ENCODE measurements around the gene COL15A1. TPM values are rescaled to one million over a fixed set of nuclear protein-coding genes. Genes with fewer than 3 reads are reported as not detected.

The COL15A1 gene
- total and polyA plus RNA-seq, 2 donors = 42.0 to 136 TPM

GRCh38 chr9:99029083-99029645 is 85.5 kb downstream of the COL15A1 start:
- 80% methylated on average over 2 of the region's 2 CpGs for WGBS
- H3K4me1 ChIP-seq (ENCODE audit: insufficient read depth) = no peaks in the 10 kb centered on the region
- no peak overlapping the region for H3K4me3 ChIP-seq (ENCODE audit: low read depth, low read length)
- H3K36me3 ChIP-seq (ENCODE audit: insufficient read depth) = no peaks in the 10 kb centered on the region
- H3K27ac ChIP-seq (ENCODE audit: low read depth) = no peak overlapping the region
- DNase-seq (ENCODE audit: extremely low spot score) = no peak

- Histone ChIP-seq H3K4me3 (ENCODE audit: low read depth, low read length) (no peak overlapping the region), H3K27ac (ENCODE audit: low read depth) (no peak overlapping the region), H3K4me1 (ENCODE audit: insufficient read depth) (no peaks in the 10 kb centered on the region), H3K36me3 (ENCODE audit: insufficient read depth) (no peaks in the 10 kb centered on the region)
- 35% methylated on average over 3 of the region's 3 CpGs for WGBS
- no peak for DNase-seq (ENCODE audit: extremely low spot score)
Measured at GRCh38 chr9:99030092-99030511, 86.4 kb downstream of the COL15A1 start.

GRCh38 chr9:99030610-99031109 is 87.0 kb downstream of the COL15A1 start:
- no peak for DNase-seq (ENCODE audit: extremely low spot score)
- Histone ChIP-seq H3K36me3 (ENCODE audit: insufficient read depth) (no peaks in the 10 kb centered on the region), H3K27ac (ENCODE audit: low read depth) (no peak overlapping the region), H3K4me1 (ENCODE audit: insufficient read depth) (no peaks in the 10 kb centered on the region), H3K4me3 (ENCODE audit: low read depth, low read length) (no peak overlapping the region)
- WGBS = 89% methylated on average over 3 of the region's 3 CpGs

GRCh38 chr9:99031319-99031718 is 87.6 kb downstream of the COL15A1 start:
- no peaks in the 10 kb centered on the region for H3K36me3 ChIP-seq (ENCODE audit: insufficient read depth)
- H3K4me3 ChIP-seq (ENCODE audit: low read depth, low read length) = no peak overlapping the region
- WGBS = 96% methylated on average over 6 of the region's 6 CpGs
- no peaks in the 10 kb centered on the region for H3K4me1 ChIP-seq (ENCODE audit: insufficient read depth)
- no peak for DNase-seq (ENCODE audit: extremely low spot score)
- no peak overlapping the region for H3K27ac ChIP-seq (ENCODE audit: low read depth)

GRCh38 chr9:99031994-99032393 is 88.3 kb downstream of the COL15A1 start:
- Histone ChIP-seq H3K4me3 (ENCODE audit: low read depth, low read length) (no peak overlapping the region), H3K36me3 (ENCODE audit: insufficient read depth) (no peaks in the 10 kb centered on the region), H3K4me1 (ENCODE audit: insufficient read depth) (no peaks in the 10 kb centered on the region), H3K27ac (ENCODE audit: low read depth) (no peak overlapping the region)
- WGBS = 96% methylated on average over 5 of the region's 5 CpGs
- DNase-seq (ENCODE audit: extremely low spot score) = no peak

GRCh38 chr9:99034149-99034548 is 90.4 kb downstream of the COL15A1 start:
- Histone ChIP-seq H3K36me3 (ENCODE audit: insufficient read depth) (no peaks in the 10 kb centered on the region), H3K4me1 (ENCODE audit: insufficient read depth) (no peaks in the 10 kb centered on the region), H3K4me3 (ENCODE audit: low read depth, low read length) (no peak overlapping the region), H3K27ac (ENCODE audit: low read depth) (no peak overlapping the region)
- WGBS = 92% methylated on average over 3 of the region's 3 CpGs
- no peak for DNase-seq (ENCODE audit: extremely low spot score)

GRCh38 chr9:99035313-99035712 is 91.6 kb downstream of the COL15A1 start:
- Histone ChIP-seq H3K36me3 (ENCODE audit: insufficient read depth) (no peaks in the 10 kb centered on the region), H3K4me3 (ENCODE audit: low read depth, low read length) (no peak overlapping the region), H3K4me1 (ENCODE audit: insufficient read depth) (no peaks in the 10 kb centered on the region), H3K27ac (ENCODE audit: low read depth) (no peak overlapping the region)
- no peak for DNase-seq (ENCODE audit: extremely low spot score)
- WGBS = 90% methylated on average over 4 of the region's 4 CpGs

- Histone ChIP-seq H3K27ac (ENCODE audit: low read depth) (no peak overlapping the region), H3K36me3 (ENCODE audit: insufficient read depth) (no peaks in the 10 kb centered on the region)
- no peak for DNase-seq (ENCODE audit: extremely low spot score)
Measured at GRCh38 chr9:99037769-99038483, 94.2 kb downstream of the COL15A1 start.

GRCh38 chr9:99038484-99038820 is 94.7 kb downstream of the COL15A1 start:
- no peak overlapping the region for H3K4me3 ChIP-seq (ENCODE audit: low read depth, low read length)
- H3K4me1 ChIP-seq (ENCODE audit: insufficient read depth) = no peaks in the 10 kb centered on the region
- no peak overlapping the region for H3K27ac ChIP-seq (ENCODE audit: low read depth)
- no peaks in the 10 kb centered on the region for H3K36me3 ChIP-seq (ENCODE audit: insufficient read depth)
- no peak for DNase-seq (ENCODE audit: extremely low spot score)
- WGBS = 79% methylated on average over 7 of the region's 7 CpGs

More at GRCh38 chr9:99037769-99038483, 94.2 kb downstream of the COL15A1 start:
- no peaks in the 10 kb centered on the region for H3K4me1 ChIP-seq (ENCODE audit: insufficient read depth)
- no peak overlapping the region for H3K4me3 ChIP-seq (ENCODE audit: low read depth, low read length)
- WGBS = 79% methylated on average over 7 of the region's 7 CpGs

- Histone ChIP-seq H3K4me3 (ENCODE audit: low read depth, low read length) (no peak overlapping the region), H3K4me1 (ENCODE audit: insufficient read depth) (no peaks in the 10 kb centered on the region), H3K27ac (ENCODE audit: low read depth) (no peak overlapping the region), H3K36me3 (ENCODE audit: insufficient read depth) (no peaks in the 10 kb centered on the region)
- WGBS = 62% methylated on average over 2 of the region's 2 CpGs
- DNase-seq (ENCODE audit: extremely low spot score) = no peak
Measured at GRCh38 chr9:99039505-99040182, 95.9 kb downstream of the COL15A1 start.

- no peaks in the 10 kb centered on the region for H3K4me1 ChIP-seq (ENCODE audit: insufficient read depth)
- no peak overlapping the region for H3K27ac ChIP-seq (ENCODE audit: low read depth)
- H3K36me3 ChIP-seq (ENCODE audit: insufficient read depth) = no peaks in the 10 kb centered on the region
- WGBS = 76% methylated on average over 10 of the region's 10 CpGs
- DNase-seq (ENCODE audit: extremely low spot score) = no peak
- H3K4me3 ChIP-seq (ENCODE audit: low read depth, low read length) = no peak overlapping the region
Measured at GRCh38 chr9:99040251-99040900, 96.7 kb downstream of the COL15A1 start.

GRCh38 chr9:99040911-99041582 is 97.3 kb downstream of the COL15A1 start:
- no peak for DNase-seq (ENCODE audit: extremely low spot score)
- WGBS = 66% methylated on average over 3 of the region's 3 CpGs
- Histone ChIP-seq H3K4me1 (ENCODE audit: insufficient read depth) (no peaks in the 10 kb centered on the region), H3K4me3 (ENCODE audit: low read depth, low read length) (no peak overlapping the region), H3K36me3 (ENCODE audit: insufficient read depth) (no peaks in the 10 kb centered on the region), H3K27ac (ENCODE audit: low read depth) (peak overlapping the region; percentile 61)

GRCh38 chr9:99041618-99042017 is 97.9 kb downstream of the COL15A1 start:
- H3K36me3 ChIP-seq (ENCODE audit: insufficient read depth) = no peaks in the 10 kb centered on the region

More at GRCh38 chr9:99041618-99042017, 97.9 kb downstream of the COL15A1 start:
- Histone ChIP-seq H3K27ac (ENCODE audit: low read depth) (no peak overlapping the region), H3K4me3 (ENCODE audit: low read depth, low read length) (no peak overlapping the region), H3K4me1 (ENCODE audit: insufficient read depth) (no peaks in the 10 kb centered on the region)
- whole genome bisulfite sequencing = 87% methylated on average over 4 of the region's 4 CpGs
- no peak for DNase-seq (ENCODE audit: extremely low spot score)

Measured in urinary bladder (tissue), 4 donors.